WTC11 (cell line): ENCODE results near the gene TRAF3IP1. TPM values are rescaled to one million over a fixed set of nuclear protein-coding genes. Genes with fewer than 3 reads are reported as not detected.

Experiments
- ATAC-seq: fragments of 200-7000 bp; cut with Tn5 transposase; 2 replicates; pipeline ENCODE4 v1.10.0; 2021; ENCODE audit warnings: mild to moderate bottlenecking, moderate library complexity
- CTCF ChIA-PET: fragments of 300-600 bp; sonication (Branson Sonifier 250); formaldehyde crosslinking; loops from one replicate; lab custom pipeline; 2021; ENCODE audit warnings: antibody characterized with exemption; lab: Charles Lee
- POLR2A ChIA-PET: fragments of 350-600 bp; sonication (Branson Sonifier 250); formaldehyde crosslinking; loops from one replicate; lab custom pipeline; 2021; ENCODE audit warnings: antibody characterized with exemption; lab: Charles Lee
- DNase-seq: peaks from one replicate; pipeline ENCODE4 v3.0.0; 2021; ENCODE audit warnings: low spot score
- H3K27ac Mint-ChIP-seq: 2 replicates; pipeline ENCODE4 v1.8.0; 2021; ENCODE audit warnings: mixed read lengths
- H3K27me3 Mint-ChIP-seq: 2 replicates; pipeline ENCODE4 v1.8.0; 2021; ENCODE audit warnings: low read depth, mild to moderate bottlenecking, moderate library complexity, mixed read lengths
- H3K36me3 Mint-ChIP-seq: 2 replicates; pipeline ENCODE4 v1.8.0; 2021; ENCODE audit warnings: mixed read lengths
- H3K4me1 Mint-ChIP-seq: 2 replicates; pipeline ENCODE4 v1.8.0; 2022; ENCODE audit warnings: mixed read lengths
- H3K4me3 Mint-ChIP-seq: 2 replicates; pipeline ENCODE4 v1.8.0; 2021; ENCODE audit warnings: mild to moderate bottlenecking, moderate library complexity, mixed read lengths
- H3K9me3 Mint-ChIP-seq: 2 replicates; pipeline ENCODE4 v1.8.0; 2021; ENCODE audit warnings: mixed read lengths
- AR ChIP-seq: fragments of 250-450 bp; sonication (Bioruptor Pico); IDR thresholded peaks from 2 replicates; pipeline ENCODE4 v1.9.0; 2021; ENCODE audit warnings: mild to moderate bottlenecking
- ATF2 ChIP-seq: sonication (generic); formaldehyde crosslinking; IDR thresholded peaks from 2 replicates; pipeline ENCODE4 v1.8.1; 2022; ENCODE audit warnings: low read depth, missing genetic modification reagents, borderline replicate concordance
- ATF3 ChIP-seq: sonication (generic); formaldehyde crosslinking; conservative IDR thresholded peaks from 2 replicates; pipeline ENCODE4 v1.8.1; 2022; ENCODE audit warnings: mild to moderate bottlenecking, missing genetic modification reagents
- CBFB ChIP-seq: sonication (generic); formaldehyde crosslinking; IDR thresholded peaks from 2 replicates; pipeline ENCODE4 v1.8.1; 2022; ENCODE audit warnings: mild to moderate bottlenecking, low read depth, missing genetic modification reagents
- CREM ChIP-seq: sonication (generic); formaldehyde crosslinking; IDR thresholded peaks from 2 replicates; pipeline ENCODE4 v1.8.1; 2022; ENCODE audit warnings: mild to moderate bottlenecking, missing genetic modification reagents, moderate library complexity
- ETV6 ChIP-seq: sonication (generic); formaldehyde crosslinking; IDR thresholded peaks from 2 replicates; pipeline ENCODE4 v1.8.1; 2022; ENCODE audit warnings: mild to moderate bottlenecking, missing genetic modification reagents
- FOXK1 ChIP-seq: sonication (generic); formaldehyde crosslinking; IDR thresholded peaks from 2 replicates; pipeline ENCODE4 v1.8.0; 2022; ENCODE audit warnings: mild to moderate bottlenecking, moderate library complexity, missing genetic modification reagents
- HMGXB4 ChIP-seq: sonication (generic); formaldehyde crosslinking; IDR thresholded peaks from 2 replicates; pipeline ENCODE4 v1.8.1; 2023; ENCODE audit warnings: mild to moderate bottlenecking, moderate library complexity, missing genetic modification reagents
- MYBL2 ChIP-seq: sonication (generic); formaldehyde crosslinking; IDR thresholded peaks from 2 replicates; pipeline ENCODE4 v1.8.1; 2023; ENCODE audit warnings: mild to moderate bottlenecking, moderate library complexity, missing genetic modification reagents
- NFYB ChIP-seq: sonication (generic); formaldehyde crosslinking; conservative IDR thresholded peaks from 2 replicates; pipeline ENCODE4 v1.8.0; 2022; ENCODE audit warnings: low read depth, missing genetic modification reagents
- USF1 ChIP-seq: sonication (generic); formaldehyde crosslinking; IDR thresholded peaks from 2 replicates; pipeline ENCODE4 v1.8.0; 2022; ENCODE audit warnings: mild to moderate bottlenecking, missing genetic modification reagents
- ZBTB43 ChIP-seq: sonication (generic); formaldehyde crosslinking; IDR thresholded peaks from 2 replicates; pipeline ENCODE4 v1.8.1; 2023; ENCODE audit warnings: mild to moderate bottlenecking, missing genetic modification reagents
- ZNF263 ChIP-seq: sonication (generic); formaldehyde crosslinking; IDR thresholded peaks from 2 replicates; pipeline ENCODE4 v1.8.1; 2022; ENCODE audit warnings: low read depth, mild to moderate bottlenecking, moderate library complexity, missing genetic modification reagents
- ZNF425 ChIP-seq: fragments of 250-450 bp; sonication (Bioruptor Pico); conservative IDR thresholded peaks from 2 replicates; pipeline ENCODE4 v1.9.0; 2021; ENCODE audit warnings: mild to moderate bottlenecking
- ZNF671 ChIP-seq: fragments of 250-450 bp; sonication (Bioruptor Pico); IDR thresholded peaks from 2 replicates; pipeline ENCODE4 v1.8.0; 2021; ENCODE audit warnings: mild to moderate bottlenecking
- ZSCAN18 ChIP-seq: fragments of 250-450 bp; sonication (Bioruptor Pico); IDR thresholded peaks from 2 replicates; pipeline ENCODE4 v2.1.2; 2022; ENCODE audit warnings: mild to moderate bottlenecking, moderate library complexity
- total RNA-seq: library from RNA; stranded (reverse); gene quantifications from 3 replicates; pipeline ENCODE4 v1.2.3, GENCODE V29; 2021

Gene TRAF3IP1
- total RNA-seq, 1 experiment from 2014 or later, result 18.7 TPM

- no peak for DNase-seq
- Mint-ChIP-seq H3K9me3 (no peaks in the 10 kb centered on the region), H3K27me3 (no peaks in the 10 kb centered on the region), H3K4me1 (peaks cover 3% of the 10 kb centered on the region; the same call in 1 of the 2 replicates), H3K4me3 (no peak overlapping the region), H3K27ac (no peak overlapping the region), H3K36me3 (no peaks in the 10 kb centered on the region)
- ChIA-PET POLR2A (no interaction called here), CTCF (interaction anchor here (1.2 to 3.8 kb wide), 2 partner anchors 77 kb away, joined by 5 to 11 read pairs; no protein-coding TSS in a partner anchor)
- TF ChIP-seq ATF2, result no peak
- no peak for TF ChIP-seq AR
- TF ChIP-seq CREM (CRISPR knock-in tag), result no peak
- TF ChIP-seq HMGXB4, result no peak
- no peak for TF ChIP-seq USF1
- TF ChIP-seq ZNF671 (CRISPR knock-in tag), result no peak
- TF ChIP-seq ZNF425 (CRISPR knock-in tag), result no peak
- TF ChIP-seq ATF3, result no peak
- TF ChIP-seq ZNF263 (CRISPR knock-in tag), result no peak
- no peak for TF ChIP-seq ETV6
- no peak for TF ChIP-seq CBFB (CRISPR knock-in tag)
- TF ChIP-seq ZBTB43, result no peak
- no peak for TF ChIP-seq MYBL2 (CRISPR knock-in tag)
- no peak for TF ChIP-seq ZSCAN18 (CRISPR knock-in tag)
- TF ChIP-seq FOXK1 (CRISPR knock-in tag), result no peak
- no peak for TF ChIP-seq NFYB (CRISPR knock-in tag)
- ATAC-seq, result no peak
These were observed 19.5 kb downstream of the TRAF3IP1 start for GRCh38 chr2:238339814-238340213.
